ENCODE results near the gene TPD52L1. TPM values are rescaled to one million over a fixed set of nuclear protein-coding genes. Genes with fewer than 3 reads are reported as not detected.

Gene TPD52L1
- total RNA-seq, 4 donors from 2014 or later: 13.4 to 39.6 (median 21.2) TPM

DNA sequence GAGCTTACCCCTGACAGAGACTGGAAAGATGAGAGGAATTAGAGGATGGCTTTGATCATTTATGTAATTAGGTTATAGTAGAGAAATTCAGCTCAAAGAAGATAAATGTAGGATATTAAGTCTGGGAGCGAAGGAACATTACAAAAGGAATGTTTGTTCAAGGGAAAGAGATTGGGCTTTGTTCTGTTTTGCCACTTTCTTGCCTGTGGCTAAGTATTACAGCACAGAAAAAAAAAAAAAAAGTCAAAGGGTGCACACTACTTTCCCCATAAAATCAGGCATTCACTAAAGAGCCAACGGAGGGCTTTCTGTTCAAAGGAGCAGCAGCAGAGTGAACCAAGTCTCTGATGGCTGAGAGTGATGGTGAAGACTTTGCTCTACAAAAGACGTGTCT lies 153.2 kb downstream of the TPD52L1 start:
- H3K9me3 ChIP-seq: no peaks in the 10 kb centered on the region
- H3K4me3 ChIP-seq: no peak overlapping the region
- DNase-seq: no peak
- H3K4me1 ChIP-seq: peaks cover 0 to 9% (median 0%) of the 10 kb centered on the region in 4 donors
- H3K27me3 ChIP-seq: no peaks in the 10 kb centered on the region
- H3K27ac ChIP-seq: peak overlapping the region in 2 of 4 donors; percentile 28 to 40
- TF ChIP-seq POLR2A (IDR thresholded peaks at IDR 0.05): no peak
- TF ChIP-seq, protein P1, sequence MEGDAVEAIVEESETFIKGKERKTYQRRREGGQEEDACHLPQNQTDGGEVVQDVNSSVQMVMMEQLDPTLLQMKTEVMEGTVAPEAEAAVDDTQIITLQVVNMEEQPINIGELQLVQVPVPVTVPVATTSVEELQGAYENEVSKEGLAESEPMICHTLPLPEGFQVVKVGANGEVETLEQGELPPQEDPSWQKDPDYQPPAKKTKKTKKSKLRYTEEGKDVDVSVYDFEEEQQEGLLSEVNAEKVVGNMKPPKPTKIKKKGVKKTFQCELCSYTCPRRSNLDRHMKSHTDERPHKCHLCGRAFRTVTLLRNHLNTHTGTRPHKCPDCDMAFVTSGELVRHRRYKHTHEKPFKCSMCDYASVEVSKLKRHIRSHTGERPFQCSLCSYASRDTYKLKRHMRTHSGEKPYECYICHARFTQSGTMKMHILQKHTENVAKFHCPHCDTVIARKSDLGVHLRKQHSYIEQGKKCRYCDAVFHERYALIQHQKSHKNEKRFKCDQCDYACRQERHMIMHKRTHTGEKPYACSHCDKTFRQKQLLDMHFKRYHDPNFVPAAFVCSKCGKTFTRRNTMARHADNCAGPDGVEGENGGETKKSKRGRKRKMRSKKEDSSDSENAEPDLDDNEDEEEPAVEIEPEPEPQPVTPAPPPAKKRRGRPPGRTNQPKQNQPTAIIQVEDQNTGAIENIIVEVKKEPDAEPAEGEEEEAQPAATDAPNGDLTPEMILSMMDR (IDR thresholded peaks at IDR 0.05): no peak
- no peaks in the 10 kb centered on the region for H3K36me3 ChIP-seq

DNA sequence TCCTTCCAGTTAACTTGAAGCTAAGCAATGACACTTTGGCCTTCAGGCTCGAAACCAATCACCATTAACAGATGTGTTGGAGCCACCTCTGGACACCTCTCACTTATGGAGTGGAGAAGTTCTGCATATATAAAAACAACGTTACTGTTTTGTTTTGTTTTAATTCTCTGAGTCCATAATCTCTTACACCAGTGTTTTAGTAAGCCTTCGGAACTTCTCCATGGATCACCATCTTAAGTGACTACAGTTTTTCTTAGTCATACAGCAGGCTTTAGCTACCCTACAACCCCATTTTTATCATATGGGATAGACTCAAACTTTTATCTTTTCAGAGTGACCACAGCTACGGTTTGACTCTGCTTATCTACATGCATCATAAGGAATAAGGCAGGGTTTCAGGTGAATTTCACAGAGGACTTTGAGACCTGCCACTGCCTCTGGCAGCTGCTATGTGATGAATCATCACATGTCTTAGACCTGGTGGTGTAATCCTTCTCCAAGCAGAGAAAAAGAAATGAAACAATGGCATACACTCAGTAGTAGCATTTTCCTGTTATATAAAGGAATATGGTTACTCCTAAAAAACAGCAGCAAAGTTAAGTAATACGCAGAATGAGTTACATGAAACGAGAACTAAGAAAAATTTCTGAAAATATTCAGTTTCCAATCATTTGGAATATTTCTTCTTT lies 153.7 kb downstream of the TPD52L1 start:
- H3K27ac ChIP-seq: peak overlapping the region in 2 of 4 donors; percentile 28 to 40

DNA sequence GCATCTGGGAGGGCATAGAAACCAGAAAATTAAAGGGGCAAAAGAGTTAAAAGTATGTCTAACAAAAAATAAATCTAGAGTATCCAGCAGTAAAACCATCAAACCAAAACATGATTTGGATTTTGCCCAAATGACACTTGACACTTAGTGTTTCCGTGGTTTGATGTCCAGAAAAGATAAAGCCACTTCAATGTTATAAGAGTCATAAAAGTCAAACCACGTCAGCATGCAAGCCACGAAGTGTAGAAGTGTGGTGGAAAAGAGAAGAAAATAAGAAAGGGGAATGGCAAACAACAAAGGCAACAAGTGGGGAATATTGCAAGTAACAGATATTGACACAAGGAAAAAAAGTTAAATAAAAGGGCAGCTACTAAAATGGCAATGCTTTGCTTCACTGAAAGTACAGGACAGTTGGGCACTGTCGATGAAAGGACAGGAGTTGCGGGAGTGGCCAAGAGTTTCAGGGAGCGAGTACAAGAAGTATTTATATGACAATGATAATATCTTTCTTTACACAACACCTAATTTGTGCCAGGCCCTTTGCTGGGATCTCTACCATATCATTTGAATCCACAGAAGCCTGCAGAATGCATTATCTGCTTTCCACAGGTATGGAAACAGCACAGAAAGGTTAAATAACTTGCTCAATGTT lies 154.5 kb downstream of the TPD52L1 start:
- no peak overlapping the region for H3K4me3 ChIP-seq
- H3K9me3 ChIP-seq: no peaks in the 10 kb centered on the region
- TF ChIP-seq POLR2A (IDR thresholded peaks at IDR 0.05): no peak
- TF ChIP-seq, protein P1 (IDR thresholded peaks at IDR 0.05): no peak
- no peaks in the 10 kb centered on the region for H3K27me3 ChIP-seq
- H3K4me1 ChIP-seq: peaks cover 0 to 9% (median 0%) of the 10 kb centered on the region in 4 donors
- no peaks in the 10 kb centered on the region for H3K36me3 ChIP-seq
- peak overlapping the region in 2 of 4 donors; percentile 28 to 40 for H3K27ac ChIP-seq
- no peak for DNase-seq

More for the DNA sequence above, 153.7 kb downstream of the TPD52L1 start:
- DNase-seq: peak in 1 of 3 donors; percentile 73
- Histone ChIP-seq H3K36me3 (no peaks in the 10 kb centered on the region), H3K27me3 (no peaks in the 10 kb centered on the region), H3K9me3 (no peaks in the 10 kb centered on the region), H3K4me3 (no peak overlapping the region), H3K4me1 (peaks cover 0 to 9% (median 0%) of the 10 kb centered on the region in 4 donors)
- TF ChIP-seq, protein P1 (IDR thresholded peaks at IDR 0.05): no peak
- TF ChIP-seq POLR2A (IDR thresholded peaks at IDR 0.05): no peak

- TF ChIP-seq POLR2A (IDR thresholded peaks at IDR 0.05): no peak
- TF ChIP-seq, protein P1 (IDR thresholded peaks at IDR 0.05): peak; percentile 55 to 87 (median 74)
- no peak for DNase-seq
Observed at GRCh38 chr6:125310994-125311649, 157.5 kb downstream of the TPD52L1 start.

DNA sequence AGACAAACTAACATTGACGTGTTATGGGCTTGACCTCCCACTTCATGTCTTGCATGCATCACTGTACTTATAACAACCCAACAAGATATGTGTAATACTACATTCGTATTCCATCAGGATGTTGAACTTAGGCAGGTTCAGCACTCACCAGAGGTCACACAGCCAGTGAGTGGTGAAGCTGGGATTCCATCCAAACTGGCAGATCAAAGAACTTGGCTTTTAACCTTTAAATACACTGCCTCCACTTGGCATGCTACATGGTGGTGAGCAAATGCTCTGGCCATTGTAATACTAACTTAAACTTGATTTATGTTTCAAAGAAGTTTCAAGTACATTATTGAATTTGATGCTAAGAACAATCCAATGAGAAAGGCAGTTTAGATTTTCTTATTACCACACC lies 158.9 kb downstream of the TPD52L1 start:
- H3K36me3 ChIP-seq: no peaks in the 10 kb centered on the region
- no peaks in the 10 kb centered on the region for H3K9me3 ChIP-seq
- no peaks in the 10 kb centered on the region for H3K27me3 ChIP-seq
- no peak overlapping the region for H3K27ac ChIP-seq
- no peak for DNase-seq
- TF ChIP-seq, protein P1 (IDR thresholded peaks at IDR 0.05): no peak
- no peak for TF ChIP-seq POLR2A (IDR thresholded peaks at IDR 0.05)
- H3K4me1 ChIP-seq: peaks cover 0 to 6% (median 0%) of the 10 kb centered on the region in 4 donors
- H3K4me3 ChIP-seq: no peak overlapping the region

More at GRCh38 chr6:125310994-125311649, 157.5 kb downstream of the TPD52L1 start:
- H3K4me3 ChIP-seq: no peak overlapping the region
- peaks cover 0 to 9% (median 0%) of the 10 kb centered on the region in 4 donors for H3K4me1 ChIP-seq
- no peak overlapping the region for H3K27ac ChIP-seq
- no peaks in the 10 kb centered on the region for H3K9me3 ChIP-seq
- no peaks in the 10 kb centered on the region for H3K36me3 ChIP-seq
- H3K27me3 ChIP-seq: no peaks in the 10 kb centered on the region
